Measurements from ENCODE around the gene GSKIP. TPM values are rescaled to one million over a fixed set of nuclear protein-coding genes. Genes with fewer than 3 reads are reported as not detected.

The GSKIP gene
- total RNA-seq, 1 experiment from 2014 or later = 22.6 TPM

GRCh38 chr14:96417254-96417653, 53.9 kb downstream of the GSKIP start:
- no peak overlapping the region for H3K4me3 ChIP-seq (ENCODE audit: low read length)
- no peaks in the 10 kb centered on the region for H3K27me3 ChIP-seq (ENCODE audit: low read length)
- TF ChIP-seq EZH2phosphoT487 (IDR thresholded peaks at IDR 0.05; ENCODE audit: borderline replicate concordance, low read length) = no peak
- no peak for TF ChIP-seq CTCF (conservative IDR thresholded peaks at IDR 0.05; ENCODE audit: low read depth, low read length)
- no peak for TF ChIP-seq EZH2 (IDR thresholded peaks at IDR 0.05; ENCODE audit: low read length, unreplicated experiment)
- H3F3A ChIP-seq (ENCODE audit: low read length, unreplicated experiment) = no peaks in the 10 kb centered on the region
- ATAC-seq = no peak
- H2AFZ ChIP-seq (ENCODE audit: low read length) = no peak overlapping the region
- no TSS peak for BruUV-seq (replicated peaks)
- ChIA-PET CTCF (no interaction called here), POLR2A (ENCODE audit: unreplicated experiment) (no interaction called here)
- H3K9ac ChIP-seq (ENCODE audit: low read length) = no peak overlapping the region
- H3K4me1 ChIP-seq (ENCODE audit: insufficient read depth, low read length) = no peaks in the 10 kb centered on the region
- no peak overlapping the region for H3K4me2 ChIP-seq (ENCODE audit: low read length)
- no peaks in the 10 kb centered on the region for H3K36me3 ChIP-seq (ENCODE audit: low read depth, low read length)
- DNase-seq = no peak
- no peaks in the 10 kb centered on the region for H3K9me2 ChIP-seq (replicated peaks; ENCODE audit: low read length)
- H4K20me1 ChIP-seq (ENCODE audit: low read length) = no peaks in the 10 kb centered on the region
- no peak overlapping the region for H3K27ac ChIP-seq (ENCODE audit: low read length)
- H3K9me3 ChIP-seq (ENCODE audit: low read length) = no peaks in the 10 kb centered on the region
- no peaks in the 10 kb centered on the region for H3K79me2 ChIP-seq (ENCODE audit: low read length)
- intact Hi-C loops (cut with micrococcal nuclease) = no loop called here

GRCh38 chr14:96418075-96418474, 54.7 kb downstream of the GSKIP start:
- ATAC-seq (no peak), DNase-seq (no peak)
- no peak overlapping the region for H3K4me2 ChIP-seq (ENCODE audit: low read length)
- no peaks in the 10 kb centered on the region for H4K20me1 ChIP-seq (ENCODE audit: low read length)
- H3K27ac ChIP-seq (ENCODE audit: low read length) = no peak overlapping the region
- H3F3A ChIP-seq (ENCODE audit: low read length, unreplicated experiment) = no peaks in the 10 kb centered on the region
- no peaks in the 10 kb centered on the region for H3K79me2 ChIP-seq (ENCODE audit: low read length)
- no peak overlapping the region for H2AFZ ChIP-seq (ENCODE audit: low read length)
- H3K9me2 ChIP-seq (replicated peaks; ENCODE audit: low read length) = no peaks in the 10 kb centered on the region
- BruUV-seq (replicated peaks) = no TSS peak
- H3K36me3 ChIP-seq (ENCODE audit: low read depth, low read length) = no peaks in the 10 kb centered on the region
- intact Hi-C loops (cut with micrococcal nuclease) = no loop called here
- ChIA-PET POLR2A (ENCODE audit: unreplicated experiment) (no interaction called here), CTCF (no interaction called here)
- no peak for TF ChIP-seq CTCF (conservative IDR thresholded peaks at IDR 0.05; ENCODE audit: low read depth, low read length)
- H3K9me3 ChIP-seq (ENCODE audit: low read length) = no peaks in the 10 kb centered on the region
- no peaks in the 10 kb centered on the region for H3K4me1 ChIP-seq (ENCODE audit: insufficient read depth, low read length)
- H3K9ac ChIP-seq (ENCODE audit: low read length) = no peak overlapping the region
- H3K4me3 ChIP-seq (ENCODE audit: low read length) = no peak overlapping the region
- H3K27me3 ChIP-seq (ENCODE audit: low read length) = no peaks in the 10 kb centered on the region

- Histone ChIP-seq H3K79me2 (ENCODE audit: low read length) (no peaks in the 10 kb centered on the region), H3K27ac (ENCODE audit: low read length) (no peak overlapping the region), H4K20me1 (ENCODE audit: low read length) (no peaks in the 10 kb centered on the region), H3F3A (ENCODE audit: low read length, unreplicated experiment) (no peaks in the 10 kb centered on the region), H3K36me3 (ENCODE audit: low read depth, low read length) (no peaks in the 10 kb centered on the region), H3K4me1 (ENCODE audit: insufficient read depth, low read length) (no peaks in the 10 kb centered on the region), H3K9me2 (replicated peaks; ENCODE audit: low read length) (no peaks in the 10 kb centered on the region), H3K4me2 (ENCODE audit: low read length) (no peak overlapping the region), H2AFZ (ENCODE audit: low read length) (no peak overlapping the region), H3K9me3 (ENCODE audit: low read length) (no peaks in the 10 kb centered on the region), H3K4me3 (ENCODE audit: low read length) (no peak overlapping the region), H3K27me3 (ENCODE audit: low read length) (no peaks in the 10 kb centered on the region; the same call in 1 of the 2 replicates), H3K9ac (ENCODE audit: low read length) (no peak overlapping the region)
- CTCF ChIA-PET = interaction anchor here (0.6 kb wide), 1 partner anchor 9 kb away, joined by 5 read pairs; no protein-coding TSS in a partner anchor
- POLR2A ChIA-PET (ENCODE audit: unreplicated experiment) = no interaction called here
- intact Hi-C loops (cut with micrococcal nuclease) = loop anchor here (5.0 kb wide), 1 partner anchor 59 kb away; the partner anchor contains the start of genes ATG2B and GSKIP
- DNase-seq (no peak), ATAC-seq (no peak)
- no TSS peak for BruUV-seq (replicated peaks)
- TF ChIP-seq EZH2phosphoT487 (IDR thresholded peaks at IDR 0.05; ENCODE audit: borderline replicate concordance, low read length) (no peak), CTCF (conservative IDR thresholded peaks at IDR 0.05; ENCODE audit: low read depth, low read length) (no peak), EZH2 (IDR thresholded peaks at IDR 0.05; ENCODE audit: low read length, unreplicated experiment) (no peak)
Measured at GRCh38 chr14:96421236-96421635, 57.9 kb downstream of the GSKIP start.
